Measurements from ENCODE around the gene MRPL52.
"Not testable (repeated sequence)": the region's sequence is repeated elsewhere in the genome, so short reads cannot be mapped to it uniquely, and the experiment has no call there.

MRPL52 gene

GRCh38 chr14:22808388-22809209, 21.1 kb upstream of the MRPL52 start:
- DNase-seq (ENCODE audit: low read depth, low spot score), result no peak

DNA sequence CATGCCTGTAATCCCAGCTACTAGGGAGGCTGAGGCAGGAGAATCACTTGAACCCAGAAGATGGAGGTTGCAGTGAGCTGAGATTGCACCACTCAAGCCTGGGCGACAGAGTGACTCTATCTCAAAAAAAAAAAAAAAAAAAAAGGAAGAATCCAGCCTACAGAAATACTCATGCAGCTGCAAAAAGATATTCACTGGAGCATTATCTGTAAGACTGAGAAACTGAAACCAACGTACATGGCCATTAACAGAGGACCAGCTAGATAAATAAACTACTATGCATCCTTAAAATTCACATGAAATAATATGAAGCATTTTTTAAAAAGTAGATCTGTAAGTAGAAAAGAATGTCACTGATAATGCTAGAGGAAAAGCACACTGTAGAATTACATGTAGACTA, 18.0 kb upstream of the MRPL52 start:
- DNase-seq (ENCODE audit: low read depth, low spot score), result no peak

GRCh38 chr14:22812744-22813143, 16.9 kb upstream of the MRPL52 start:
- no peak for DNase-seq (ENCODE audit: low read depth, low spot score)

DNA sequence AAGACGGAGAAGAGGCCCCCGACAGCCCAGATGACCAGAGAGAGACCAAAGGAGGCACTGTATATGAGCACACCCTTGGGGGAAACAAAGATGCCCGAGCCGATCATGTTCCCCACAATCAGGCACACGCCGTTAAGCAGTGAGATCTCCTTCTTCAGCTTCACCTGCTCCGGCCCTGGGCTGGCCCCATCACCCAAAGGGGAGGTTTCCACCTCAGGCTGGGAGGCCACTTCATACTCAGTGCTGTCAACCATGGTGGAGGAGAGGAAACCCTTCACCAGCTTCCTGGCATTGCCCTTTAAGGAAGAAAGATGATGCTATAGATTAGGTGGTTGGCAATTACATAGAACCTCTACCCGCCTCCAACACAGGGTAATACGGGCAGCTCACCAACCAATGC, 16.5 kb upstream of the MRPL52 start:
- no peak for DNase-seq (ENCODE audit: low read depth, low spot score)

- DNase-seq (ENCODE audit: low read depth, low spot score), result no peak
These were observed 15.3 kb upstream of the MRPL52 start for GRCh38 chr14:22814373-22814772.

- no peak for DNase-seq (ENCODE audit: low read depth, low spot score)
These were observed 14.6 kb upstream of the MRPL52 start, which contains the start of gene SLC7A7 for GRCh38 chr14:22814941-22815713. Gene SLC7A7, minus strand, starts transcription at chr14:22815435. Its CDS starts 2,037 bp downstream, at chr14:22813398.

DNA sequence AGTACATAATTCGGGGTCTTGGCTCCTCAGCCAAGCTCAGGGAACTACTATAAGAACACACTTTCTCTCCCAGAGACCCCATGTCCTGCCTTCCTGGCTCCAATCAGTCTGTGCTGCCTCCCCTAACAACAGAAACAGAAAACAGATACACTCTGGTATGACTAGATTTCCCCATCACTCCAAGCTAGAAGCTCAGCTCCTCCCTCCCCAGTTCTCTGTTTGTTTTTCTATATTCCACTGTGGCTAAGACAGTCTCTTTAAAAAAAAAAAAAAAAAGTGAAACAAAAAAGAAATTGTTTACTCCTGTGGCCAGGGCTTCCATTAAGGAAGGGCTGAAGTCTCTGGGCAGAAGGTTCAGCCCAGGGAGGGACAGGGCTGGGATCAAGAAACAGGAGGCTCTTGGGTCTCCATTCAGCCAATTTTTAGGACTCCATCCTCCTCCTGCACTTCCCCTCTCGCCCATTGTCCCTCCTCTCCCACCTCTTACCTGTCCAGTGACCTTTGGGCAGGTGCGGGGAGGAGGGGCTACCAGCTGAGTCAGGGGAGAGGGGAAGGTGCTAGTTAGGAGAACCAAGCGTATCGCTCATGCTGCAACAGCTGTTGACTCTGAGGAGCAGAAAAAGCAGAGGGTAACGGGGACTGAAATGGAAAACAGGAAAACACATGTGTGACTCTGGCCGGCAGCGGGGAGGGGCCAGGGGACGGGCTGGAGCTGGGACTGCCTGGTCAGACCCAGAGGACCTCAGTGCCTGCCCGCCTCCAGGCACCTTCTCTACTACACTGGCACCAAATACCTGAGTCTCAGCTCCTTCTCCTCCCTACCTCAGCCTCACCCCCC, 10.3 kb upstream of the MRPL52 start:
- no peak for DNase-seq (ENCODE audit: low read depth, low spot score)

- no peak for DNase-seq (ENCODE audit: low read depth, low spot score)
These were observed 9.0 kb upstream of the MRPL52 start for GRCh38 chr14:22820731-22821130.

GRCh38 chr14:22821193-22822015, 8.3 kb upstream of the MRPL52 start:
- no peak for DNase-seq (ENCODE audit: low read depth, low spot score)

DNA sequence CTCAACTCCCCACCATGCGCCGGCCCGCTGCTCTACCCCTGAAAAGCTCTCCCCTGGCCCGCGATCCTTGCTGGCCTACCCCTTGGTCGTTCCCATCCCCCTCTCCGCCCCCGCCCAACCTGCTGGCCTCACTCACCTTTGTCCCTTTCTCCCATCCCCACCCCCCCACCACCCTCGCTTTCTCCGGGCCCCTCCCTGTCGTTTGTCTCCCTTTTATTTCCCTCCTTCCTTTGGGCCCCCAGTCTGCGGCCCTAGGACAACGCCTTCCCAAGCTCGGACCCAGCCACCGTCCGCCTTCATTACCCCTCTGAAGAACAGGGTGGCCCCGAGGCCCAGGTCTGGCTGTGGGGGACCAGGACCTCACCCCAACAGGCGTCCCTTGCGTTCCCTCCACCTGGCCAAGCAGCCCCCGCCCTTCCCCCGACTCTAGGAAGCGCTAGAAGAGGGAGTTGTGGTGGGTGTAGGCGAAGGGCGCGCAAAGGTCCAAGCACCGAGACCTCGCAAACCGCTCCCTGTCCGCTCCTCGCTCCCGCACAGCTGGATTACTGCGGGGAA, 7.6 kb upstream of the MRPL52 start:
- DNase-seq (ENCODE audit: low read depth, low spot score), result no peak

DNA sequence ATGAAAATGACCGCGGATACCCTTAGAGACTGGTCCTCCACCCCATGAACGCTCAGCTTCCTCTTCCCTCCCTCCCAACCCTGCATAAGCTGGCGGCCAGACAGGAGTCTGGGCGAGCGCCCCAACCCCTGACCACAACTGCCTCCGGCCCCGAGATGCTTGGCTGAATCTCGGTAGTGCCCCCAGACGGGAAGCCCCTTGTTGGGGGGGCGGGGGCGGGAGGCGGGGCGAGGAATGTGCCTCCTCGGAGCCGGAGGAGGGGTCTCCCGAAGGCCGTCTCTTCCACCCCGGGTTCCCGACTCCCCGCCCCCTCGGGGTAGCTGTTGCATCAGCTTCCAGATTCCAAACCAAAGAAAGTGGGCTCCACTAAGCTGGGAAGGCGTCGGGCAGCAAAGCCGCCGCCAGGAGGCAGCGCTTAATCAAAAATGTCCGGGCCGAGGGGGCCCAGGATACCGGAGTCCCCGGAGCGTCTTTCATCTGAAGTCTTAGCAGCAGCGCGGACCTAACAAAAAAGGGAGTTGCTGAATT, 7.1 kb upstream of the MRPL52 start:
- DNase-seq (ENCODE audit: low read depth, low spot score), result no peak

DNA sequence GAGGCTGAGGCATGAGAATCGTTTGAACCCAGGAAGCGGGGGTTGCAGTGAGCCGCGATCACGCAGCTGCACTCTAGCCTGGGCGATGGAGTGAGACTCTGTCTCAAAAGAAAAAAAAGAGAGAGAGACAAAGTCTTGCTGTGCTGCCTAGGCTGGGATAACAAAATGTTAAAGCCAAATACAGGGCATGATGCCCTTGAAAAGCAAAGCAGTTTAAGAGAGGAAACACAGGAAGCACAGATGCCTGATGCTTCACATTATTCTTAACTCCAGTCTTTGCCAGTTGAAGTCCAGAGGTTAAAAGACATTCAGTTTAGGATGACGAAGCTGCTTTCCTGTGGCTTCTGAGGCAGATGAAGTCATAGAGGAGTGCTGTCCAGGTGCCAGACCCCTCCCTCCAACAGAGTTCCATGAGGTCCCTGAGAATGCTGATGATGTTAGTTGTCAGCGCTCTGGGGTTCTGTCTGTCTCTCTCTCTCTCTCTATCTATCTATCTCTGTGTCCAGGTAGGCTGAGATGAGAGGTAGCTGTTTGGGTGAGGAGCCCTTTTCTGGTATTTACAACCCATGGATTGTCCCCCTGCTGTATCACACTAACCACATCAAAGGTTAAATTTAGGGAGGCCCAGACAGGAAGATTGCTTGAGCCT, 4.9 kb upstream of the MRPL52 start:
- peak; percentile 68 for DNase-seq (ENCODE audit: low read depth, low spot score)

GRCh38 chr14:22829076-22829660, 519 bp upstream of the MRPL52 start:
- not testable (repeated sequence) for DNase-seq (ENCODE audit: low read depth, low spot score)

GRCh38 chr14:22830443-22831010, 840 bp downstream of the MRPL52 start:
- no peak for DNase-seq (ENCODE audit: low read depth, low spot score)

- no peak for DNase-seq (ENCODE audit: low read depth, low spot score)
These were observed 5.8 kb downstream of the MRPL52 start for GRCh38 chr14:22835505-22835904.

GRCh38 chr14:22836301-22837113, 6.8 kb downstream of the MRPL52 start, which contains the start of gene MMP14:
Gene MMP14, plus strand, starts transcription at chr14:22836585. Its CDS starts 233 bp downstream, at chr14:22836818.
- peak; percentile 74 for DNase-seq (ENCODE audit: low read depth, low spot score)

- DNase-seq (ENCODE audit: low read depth, low spot score), result no peak
These were observed 7.5 kb downstream of the MRPL52 start for GRCh38 chr14:22837114-22837749.
